Fibroblast of skin of left biceps (primary cell): Measurements from ENCODE around the gene VSIG4.

Source experiments
- DNase-seq, 2 experiments: peaks; one replicate each; pipeline ENCODE4 v3.0.0-alpha.2; 2013; ENCODE audit warnings: low read depth in 2 of 2

VSIG4 gene

DNA sequence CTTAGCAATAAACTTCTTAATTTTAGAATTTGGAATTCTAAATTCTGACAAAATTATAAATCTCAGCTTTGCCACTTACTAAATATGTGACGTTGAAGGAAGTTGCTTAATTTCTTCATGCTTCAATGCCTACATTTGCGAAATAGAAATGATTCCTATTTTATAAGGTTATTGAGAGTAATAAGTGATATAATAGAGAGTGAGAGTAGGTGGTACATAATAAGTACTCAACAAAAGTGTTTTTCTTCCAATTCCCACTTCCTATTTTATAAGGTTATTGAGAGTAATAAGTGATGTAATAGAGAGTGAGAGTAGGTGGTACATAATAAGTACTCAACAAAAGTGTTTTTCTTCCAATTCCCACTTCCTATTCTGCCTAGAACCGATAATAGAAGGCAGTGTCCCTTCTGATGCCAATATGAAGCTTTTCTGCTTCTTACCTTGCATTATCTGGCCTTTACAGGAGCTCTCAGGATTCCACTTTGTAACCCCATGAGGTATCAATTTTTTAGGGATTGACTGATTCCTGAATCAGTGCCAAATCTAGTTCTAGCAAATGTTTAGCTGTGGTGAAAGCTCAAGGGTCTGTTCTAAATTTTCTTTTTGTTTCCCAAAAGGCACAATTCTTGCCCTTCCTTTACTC, 31.4 kb downstream of the VSIG4 start:
- DNase-seq, result no peak

DNA sequence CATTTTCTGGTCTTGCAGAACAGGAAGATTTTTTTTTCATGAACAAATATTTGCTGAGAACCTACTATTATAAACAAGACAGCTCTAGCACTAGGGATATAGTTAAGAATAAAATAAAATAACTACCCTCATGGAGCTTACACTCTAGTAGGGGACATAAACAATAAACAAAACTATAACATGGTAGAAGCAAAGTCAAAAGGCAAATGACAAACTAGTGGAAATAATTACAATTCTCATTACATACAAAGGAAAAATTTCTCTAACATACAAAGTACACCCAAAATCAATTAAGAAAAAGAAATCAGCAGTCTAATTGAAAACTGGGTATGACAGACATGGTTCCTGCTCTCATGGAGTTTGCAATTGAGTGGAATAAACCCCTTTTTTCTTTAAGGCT, 32.0 kb downstream of the VSIG4 start:
- no peak for DNase-seq

DNA sequence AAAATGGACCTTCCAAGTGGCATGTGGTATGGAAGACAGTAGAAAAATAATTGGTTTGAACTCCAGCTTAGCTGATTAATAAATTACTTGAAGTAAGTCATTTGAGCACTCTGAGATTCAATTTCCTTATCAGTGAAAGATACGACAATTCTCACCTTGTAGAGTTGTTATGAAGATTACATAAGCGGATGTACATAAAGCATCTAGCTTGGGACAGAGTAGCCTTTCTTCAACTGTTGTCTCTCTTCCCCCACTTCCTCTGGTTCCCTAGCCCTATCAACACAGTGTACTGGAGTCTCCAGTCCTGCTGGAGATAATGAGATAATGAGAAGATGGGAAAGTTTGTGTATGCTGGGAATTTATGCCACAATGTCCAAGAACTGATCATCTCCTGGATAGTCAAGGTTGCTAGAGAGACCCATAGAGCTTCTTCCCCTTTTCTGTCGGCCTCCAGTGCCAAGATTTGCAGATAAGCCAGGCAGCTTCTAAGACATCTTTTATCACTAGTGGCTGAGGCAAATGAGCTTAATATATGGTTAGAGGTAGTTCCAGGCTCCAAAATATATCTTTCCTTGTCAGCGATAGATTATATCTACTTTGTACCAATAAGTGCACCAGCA, 33.9 kb downstream of the VSIG4 start:
- no peak for DNase-seq

DNA sequence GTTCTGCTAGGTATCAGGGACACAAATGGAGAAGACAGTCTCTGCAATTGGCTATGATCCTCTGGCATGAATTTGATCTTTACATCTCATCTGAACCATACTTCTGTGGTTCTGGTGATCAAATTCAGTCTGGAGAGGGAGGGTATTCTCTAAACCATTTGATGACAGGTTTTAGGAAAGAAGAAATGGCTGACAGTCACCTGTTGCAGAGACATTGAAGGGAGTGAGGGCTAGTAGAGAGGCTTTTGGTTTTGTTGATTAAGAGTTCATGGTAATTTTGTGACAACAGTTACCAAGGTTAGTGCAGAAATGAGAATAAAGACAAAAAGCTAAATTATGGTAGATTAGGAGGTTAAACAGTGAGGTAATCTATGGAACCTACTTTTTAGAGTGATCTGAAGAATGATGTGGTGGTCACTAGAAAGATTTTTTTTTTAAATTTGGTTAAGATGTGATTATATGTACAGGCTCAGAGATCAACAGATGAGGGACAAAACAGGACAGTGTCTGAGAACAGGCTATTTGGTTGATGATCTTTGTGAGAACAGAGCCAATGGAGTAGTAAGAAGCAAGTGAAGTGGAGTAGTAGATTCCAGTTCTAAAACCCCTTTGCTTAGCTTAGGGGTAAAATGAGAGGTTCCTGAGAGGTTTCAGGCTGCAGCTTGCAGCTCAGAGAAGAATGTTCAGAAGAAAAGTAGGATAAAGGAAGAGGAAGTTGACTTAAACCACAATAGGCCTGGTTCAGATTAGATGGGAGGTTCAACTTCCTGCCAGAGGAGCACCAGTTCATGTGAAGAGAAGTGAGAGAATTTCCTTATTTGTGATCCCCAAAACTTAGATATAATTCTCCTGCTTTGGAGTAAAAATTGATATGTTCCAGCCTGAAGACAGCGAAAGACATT, 34.7 kb downstream of the VSIG4 start:
- DNase-seq, result no peak

DNA sequence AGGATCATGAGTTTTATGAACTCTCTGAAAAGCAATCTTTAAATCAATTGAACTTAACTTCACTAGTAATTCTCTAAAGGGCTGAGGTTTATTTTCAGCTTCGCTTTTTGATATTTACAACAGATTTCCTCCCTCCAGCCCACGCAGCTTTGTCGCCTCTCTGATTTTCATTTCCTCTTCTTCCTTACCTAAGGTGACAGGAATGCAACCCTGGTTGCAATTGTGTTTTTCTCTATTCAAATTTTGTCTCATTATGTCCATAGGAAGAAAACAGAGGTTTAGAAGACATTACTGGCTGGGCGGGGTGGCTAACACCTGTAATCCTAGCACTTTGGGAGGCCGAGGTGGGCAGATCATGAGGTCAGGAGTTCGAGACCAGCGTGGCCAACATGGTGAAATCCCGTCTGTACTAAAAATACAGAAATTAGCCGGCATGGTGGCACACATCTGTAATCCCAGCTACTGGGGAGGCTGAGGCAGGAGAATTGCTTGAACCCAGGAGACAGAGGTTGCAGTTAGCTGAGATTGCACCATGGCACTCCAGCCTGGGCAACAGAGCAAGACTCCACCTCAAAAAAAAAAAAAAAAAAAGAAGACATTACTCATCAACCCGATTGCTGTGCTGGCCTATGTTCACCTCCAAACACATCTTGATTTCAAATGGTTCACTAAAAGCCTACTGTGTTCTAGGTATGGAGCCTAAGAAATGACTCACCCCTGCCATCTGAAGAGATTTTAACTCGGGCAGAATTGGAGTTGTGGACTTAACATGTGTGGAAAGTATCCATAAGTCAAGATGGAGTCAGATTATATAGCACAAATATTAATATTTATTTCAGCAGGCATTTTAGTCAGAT, 36.8 kb downstream of the VSIG4 start:
- DNase-seq, result no peak

DNA sequence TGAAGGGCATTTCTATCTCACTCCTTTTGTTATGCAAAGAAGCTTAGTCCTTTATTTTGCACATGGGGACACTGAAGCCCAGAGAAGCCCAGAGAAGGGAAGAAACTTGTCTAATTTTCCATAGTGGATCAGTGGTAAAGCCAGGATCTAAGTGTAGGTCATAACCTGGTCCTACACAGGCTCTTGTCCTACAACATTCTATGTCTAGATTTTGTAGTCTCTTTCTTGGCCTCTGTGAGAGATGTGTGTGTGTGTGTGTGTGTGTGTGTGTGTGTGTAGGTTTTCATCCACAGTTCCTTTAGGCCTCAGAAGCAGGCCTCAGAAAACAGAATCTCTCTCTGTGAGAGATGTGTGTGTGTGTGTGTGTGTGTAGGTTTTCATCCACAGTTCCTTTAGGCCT, 38.3 kb downstream of the VSIG4 start:
- no peak for DNase-seq

DNA sequence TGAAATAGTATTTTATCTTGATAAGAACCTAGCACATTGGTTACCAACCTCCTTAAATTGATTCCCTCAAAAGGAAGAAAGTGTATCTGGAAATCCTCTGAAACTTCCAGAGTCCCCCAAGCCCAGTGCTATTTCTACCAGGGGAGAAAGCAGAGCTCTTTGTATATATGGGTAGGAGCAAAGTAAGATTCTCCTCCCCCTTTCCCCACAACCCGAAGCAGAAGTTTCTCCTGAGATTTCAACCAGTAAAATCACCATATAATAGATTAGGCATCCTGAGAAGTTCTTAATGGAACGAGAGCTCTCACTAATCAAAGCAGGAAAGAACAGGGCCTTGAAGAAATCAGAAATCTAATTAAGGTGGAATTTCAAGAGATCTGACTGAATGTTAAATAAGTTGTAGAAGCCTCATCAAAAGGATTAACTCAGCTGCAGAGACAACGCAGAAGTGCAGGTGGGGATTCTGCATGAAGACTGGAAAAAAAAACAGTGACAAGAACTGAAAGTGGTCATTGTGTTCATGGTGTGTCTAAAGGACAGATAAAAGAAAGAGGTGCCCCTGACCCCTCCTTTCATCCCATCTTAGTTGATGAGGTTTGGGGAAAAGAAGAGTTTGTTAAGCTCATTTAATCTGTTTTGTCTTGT, 39.1 kb downstream of the VSIG4 start:
- DNase-seq, result no peak

DNA sequence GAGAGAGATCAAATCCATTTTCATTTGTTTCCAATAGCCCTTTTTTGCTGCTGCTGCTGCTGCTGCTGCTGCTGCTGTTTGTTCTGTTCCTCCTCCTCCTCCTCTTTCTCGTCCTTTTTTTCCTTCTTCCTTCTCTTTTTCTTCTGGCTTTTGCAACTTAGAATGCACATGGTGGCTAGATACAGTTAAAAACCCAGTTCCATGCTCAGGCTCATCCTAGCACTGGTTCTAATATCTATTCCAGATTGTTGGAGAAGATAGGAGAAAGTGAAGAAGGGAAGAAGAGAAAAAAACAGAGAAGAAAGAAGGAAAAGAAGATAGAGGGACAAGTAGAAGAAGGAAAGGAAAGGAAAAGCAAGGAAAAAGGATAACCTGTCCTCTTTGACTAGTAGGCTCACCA, 39.7 kb downstream of the VSIG4 start:
- DNase-seq, result no peak

DNA sequence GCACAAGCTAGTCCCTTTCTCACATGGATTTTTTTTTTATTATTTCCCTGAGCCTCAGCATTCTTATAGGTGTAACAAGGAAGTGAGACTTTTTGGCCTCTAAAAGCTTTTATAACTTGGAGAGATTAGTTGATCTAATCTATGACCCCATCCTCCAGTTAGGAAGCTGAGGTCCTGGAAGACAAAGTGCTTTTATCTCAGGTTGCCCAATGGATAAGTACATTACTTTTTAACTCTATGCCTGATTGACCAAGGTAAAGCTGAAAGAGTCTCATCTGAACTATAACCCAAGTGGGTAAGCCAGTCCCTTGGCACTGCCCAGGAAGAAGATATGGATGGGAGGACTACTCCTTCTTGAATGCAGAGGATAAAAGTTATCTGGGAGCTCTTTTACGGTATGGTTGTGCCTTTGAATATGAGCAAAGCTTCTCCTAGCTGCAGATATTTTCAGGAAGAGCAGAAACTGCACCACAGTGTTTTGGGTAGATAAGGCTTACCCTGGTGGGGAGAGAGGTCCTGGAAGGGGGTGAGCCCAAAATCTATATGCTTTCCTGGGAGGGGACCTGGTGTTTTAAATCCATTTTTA, 40.2 kb downstream of the VSIG4 start:
- DNase-seq, result no peak

DNA sequence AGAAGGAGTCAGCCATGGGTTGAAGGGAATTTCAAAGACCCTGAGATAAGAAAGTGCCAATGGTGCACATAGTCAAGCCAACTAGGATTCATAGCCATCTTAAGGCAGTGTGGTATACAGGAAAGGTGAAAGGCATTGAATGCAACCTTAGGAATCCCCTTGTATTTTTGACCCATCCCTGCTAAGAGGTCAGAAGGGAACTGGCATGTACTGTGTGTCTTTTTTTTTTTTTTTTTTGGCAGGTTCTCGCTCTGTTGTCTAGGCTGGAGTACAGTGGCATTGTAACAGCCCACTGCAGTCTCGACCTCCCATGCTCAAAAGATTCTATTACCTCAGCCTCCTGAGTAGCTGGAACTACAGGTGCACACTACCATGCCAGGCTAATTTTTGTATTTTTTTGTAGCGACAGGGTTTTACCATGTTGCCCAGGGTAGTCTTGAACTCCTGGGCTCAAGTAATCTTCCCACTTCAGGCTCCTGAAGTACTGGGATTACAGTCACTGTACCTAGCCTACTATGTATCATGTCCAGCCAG, 40.8 kb downstream of the VSIG4 start:
- no peak for DNase-seq

DNA sequence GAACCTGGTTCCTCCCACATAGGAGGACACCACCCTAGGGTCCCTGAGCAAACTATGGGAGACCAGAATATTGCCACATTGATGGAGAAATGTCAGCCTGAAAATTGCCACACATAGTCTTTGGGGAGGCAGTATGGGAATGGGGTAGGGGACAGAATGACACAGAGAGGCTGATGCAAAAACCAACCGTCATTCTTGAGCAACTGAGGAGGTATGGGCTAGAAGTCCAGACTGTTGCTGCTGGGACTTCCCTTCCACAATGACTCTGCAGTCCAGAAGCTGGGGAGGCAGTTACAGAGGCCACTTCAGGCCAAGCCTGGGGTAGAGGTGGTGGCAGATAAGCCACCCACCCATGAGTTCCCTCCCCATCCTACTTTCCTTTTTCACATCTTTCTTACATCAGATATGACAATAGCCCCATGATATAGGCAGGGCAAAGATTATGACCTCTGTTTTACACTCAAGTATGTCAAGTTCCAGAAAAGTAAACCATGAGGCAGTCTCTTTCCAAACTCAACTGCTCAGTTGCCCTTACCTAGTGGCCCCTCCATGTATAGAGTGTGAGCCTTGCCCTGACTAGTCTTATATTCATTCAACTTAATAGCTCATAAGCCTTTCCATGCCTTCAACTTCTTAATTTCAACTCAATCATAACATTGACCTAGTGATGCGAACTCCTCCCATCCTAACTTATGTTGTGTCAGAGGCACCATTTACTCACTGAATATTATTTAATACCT, 41.7 kb downstream of the VSIG4 start:
- DNase-seq, result no peak

DNA sequence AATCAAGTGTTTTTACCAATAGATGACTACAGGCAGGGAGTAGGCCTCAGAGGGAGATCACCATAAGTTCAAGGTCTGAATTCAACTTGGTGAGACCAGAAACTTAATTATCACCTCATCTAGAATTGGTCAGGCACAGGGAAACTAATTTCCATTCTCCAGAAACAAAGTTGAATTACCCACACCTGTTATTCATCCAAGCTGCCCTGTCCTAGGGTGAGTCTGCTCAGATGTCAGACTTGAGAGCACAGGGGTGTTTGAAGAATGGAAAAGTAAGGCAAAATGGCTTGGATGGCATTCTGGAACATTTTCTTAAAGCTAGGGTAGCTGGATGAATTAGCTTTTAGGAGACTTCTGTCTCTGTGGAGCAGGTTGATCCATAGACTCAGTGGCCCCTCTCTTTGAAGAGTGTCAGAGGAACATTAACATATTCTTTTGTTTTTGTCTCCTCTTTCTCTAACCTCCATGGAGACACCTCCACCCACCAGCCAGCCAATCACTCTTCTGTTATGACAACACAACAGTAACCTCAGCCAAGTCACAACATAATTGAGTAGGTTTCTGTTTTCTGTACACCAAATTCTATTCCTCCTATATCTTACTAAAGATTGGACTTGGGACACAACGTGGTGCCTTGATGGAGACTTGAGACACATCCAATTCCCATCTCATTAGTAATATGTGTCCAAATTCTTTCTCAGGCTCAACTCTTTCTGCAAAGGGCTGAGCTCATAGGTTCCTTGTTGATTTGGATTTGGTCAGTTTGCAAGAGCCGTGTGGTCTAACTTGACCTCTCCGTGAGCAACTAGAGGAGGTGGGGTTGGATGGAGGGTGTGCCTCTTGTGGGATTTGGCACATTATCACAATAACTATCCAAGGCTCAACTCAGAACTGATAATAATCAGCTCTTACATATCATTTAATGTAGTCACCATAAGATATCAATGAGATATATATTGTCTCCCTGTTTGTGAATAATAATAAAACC, 45.1 kb downstream of the VSIG4 start:
- DNase-seq, result no peak

DNA sequence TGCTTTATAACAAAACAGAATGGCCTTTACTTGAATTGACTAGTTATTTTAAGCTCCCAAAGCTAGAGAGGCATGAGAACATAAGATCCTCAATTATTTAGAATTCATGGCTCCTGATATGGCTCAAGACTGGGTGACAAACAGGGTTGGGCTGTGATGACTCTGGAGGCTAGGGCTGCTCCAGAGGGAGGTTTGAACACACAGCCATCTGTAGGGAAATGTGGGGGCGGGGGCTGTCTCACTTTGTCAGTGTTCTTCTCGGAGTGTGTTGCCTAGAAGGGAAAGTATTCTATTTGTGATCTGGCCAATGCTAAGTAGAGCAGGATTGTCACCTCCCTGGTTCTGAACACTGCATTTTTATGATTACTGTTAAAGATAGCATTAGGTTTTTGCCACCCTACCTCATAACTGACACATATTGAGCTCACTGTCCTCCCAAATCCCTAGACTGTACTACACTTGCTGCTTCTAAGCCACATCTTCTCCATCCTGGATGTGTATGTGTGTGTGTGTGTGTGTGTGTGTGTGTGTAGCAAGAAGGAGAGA, 45.9 kb downstream of the VSIG4 start:
- DNase-seq, result no peak

DNA sequence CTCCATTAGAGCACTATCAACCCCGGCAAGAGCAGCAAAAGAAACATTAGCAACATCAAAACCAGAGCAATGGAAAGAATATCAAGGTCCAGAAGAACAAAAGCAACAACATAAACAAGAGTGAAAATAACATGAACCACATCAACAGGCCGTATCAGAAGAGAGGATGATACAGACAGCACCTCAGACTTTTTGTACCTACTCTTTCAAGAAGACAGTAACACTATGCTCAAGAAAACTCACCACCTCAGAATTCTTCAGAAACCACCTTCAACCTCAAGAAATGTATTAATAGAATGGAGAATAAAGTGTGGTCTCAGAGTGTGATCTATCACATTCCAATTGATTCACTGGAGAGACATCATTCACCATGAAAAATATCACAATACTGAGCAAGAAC, 46.5 kb downstream of the VSIG4 start:
- DNase-seq, result no peak

DNA sequence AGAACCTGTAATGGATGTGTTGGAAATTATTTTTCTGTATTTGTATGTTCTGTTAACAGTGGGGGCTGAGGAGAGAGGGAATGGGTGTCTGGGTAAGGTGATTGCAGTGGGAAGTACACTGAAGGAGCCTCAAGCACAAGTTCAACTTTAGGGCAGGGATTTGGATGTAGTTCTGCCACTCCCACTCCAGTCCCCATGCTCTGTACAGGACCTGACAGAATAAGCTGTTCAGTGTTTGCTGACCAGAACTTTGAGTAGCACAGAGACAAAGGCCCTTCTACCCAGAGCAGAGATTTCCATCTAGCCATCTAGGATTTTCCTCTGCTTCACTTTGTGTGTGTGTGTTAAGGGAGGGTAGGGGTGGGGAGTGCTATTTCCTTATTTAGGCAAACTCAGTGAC, 49.2 kb downstream of the VSIG4 start:
- no peak for DNase-seq

DNA sequence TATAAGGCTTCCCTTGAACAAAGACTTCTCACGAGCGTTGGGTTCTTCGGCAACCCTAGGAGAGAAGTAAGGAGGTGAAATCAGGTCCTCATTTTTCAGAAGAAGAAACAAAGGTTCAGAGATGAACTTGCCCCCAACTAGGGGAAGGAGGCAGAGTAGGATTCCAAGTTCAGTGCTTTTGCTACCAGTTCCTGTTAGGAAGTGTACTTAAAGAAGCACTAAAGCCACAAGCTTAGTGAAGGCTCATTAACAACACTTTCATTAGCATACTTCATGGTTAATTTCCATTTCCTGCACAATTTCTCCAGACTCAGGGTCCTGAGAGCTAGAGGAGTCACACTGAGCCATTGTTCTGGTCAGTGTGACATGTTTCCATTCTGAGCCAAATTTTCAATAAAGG, 52.1 kb downstream of the VSIG4 start:
- no peak for DNase-seq

DNA sequence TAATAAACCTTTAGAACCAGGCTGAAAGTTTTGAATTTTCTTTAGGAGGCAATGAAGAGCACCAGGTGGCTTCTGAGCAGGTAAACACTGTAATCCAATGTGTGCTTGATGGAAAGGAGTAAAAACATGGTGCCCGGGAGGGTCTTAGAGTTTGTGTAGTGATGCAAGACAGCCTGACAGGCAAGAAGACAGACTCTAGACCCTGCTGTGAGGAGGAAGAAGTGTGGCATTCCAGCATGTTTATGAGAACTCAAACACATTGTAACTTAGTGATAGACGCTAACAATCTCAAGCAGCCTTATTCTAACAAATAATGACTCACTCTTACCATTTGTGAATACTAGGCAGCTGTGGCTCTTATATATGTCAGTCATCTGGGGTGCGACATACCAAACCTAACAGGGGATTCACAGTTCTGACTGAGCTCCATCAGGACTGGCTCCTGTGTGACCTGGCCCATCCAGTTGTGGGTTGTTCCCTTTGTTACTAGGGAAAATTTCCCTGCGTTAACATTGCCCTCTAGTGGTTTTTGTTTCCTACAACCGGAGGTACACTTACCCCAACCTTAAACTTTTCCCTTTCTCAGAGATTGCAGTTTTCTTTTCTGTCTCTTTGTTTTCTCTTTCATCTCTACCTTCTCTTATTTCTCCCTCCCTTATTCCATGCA, 53.8 kb downstream of the VSIG4 start:
- DNase-seq, result peak; percentile 3 to 8

DNA sequence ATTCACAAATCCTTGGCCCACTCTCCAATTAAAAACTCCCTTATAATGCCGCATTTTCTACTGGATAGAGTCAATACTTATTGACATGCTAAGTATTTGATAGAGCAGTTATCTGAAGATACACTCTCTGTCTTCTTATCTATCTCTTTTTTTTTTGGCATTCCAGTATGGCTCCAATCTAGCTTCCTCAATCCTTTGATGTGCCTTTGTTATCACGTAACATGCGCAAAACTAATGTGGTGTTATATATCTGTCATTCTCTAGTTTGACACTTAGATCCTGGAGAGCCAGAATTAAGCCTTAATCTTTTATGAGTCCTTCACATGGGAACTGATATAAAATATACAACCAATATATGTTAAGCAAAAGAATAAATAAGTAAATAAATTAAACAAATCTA, 54.7 kb downstream of the VSIG4 start:
- no peak for DNase-seq
